ENCODE results near the gene ZNF664. TPM values are rescaled to one million over a fixed set of nuclear protein-coding genes. Genes with fewer than 3 reads are reported as not detected.

The ZNF664 gene
- total and polyA plus RNA-seq, 4 donors, result 31.7 to 118 (median 69.5) TPM

DNA sequence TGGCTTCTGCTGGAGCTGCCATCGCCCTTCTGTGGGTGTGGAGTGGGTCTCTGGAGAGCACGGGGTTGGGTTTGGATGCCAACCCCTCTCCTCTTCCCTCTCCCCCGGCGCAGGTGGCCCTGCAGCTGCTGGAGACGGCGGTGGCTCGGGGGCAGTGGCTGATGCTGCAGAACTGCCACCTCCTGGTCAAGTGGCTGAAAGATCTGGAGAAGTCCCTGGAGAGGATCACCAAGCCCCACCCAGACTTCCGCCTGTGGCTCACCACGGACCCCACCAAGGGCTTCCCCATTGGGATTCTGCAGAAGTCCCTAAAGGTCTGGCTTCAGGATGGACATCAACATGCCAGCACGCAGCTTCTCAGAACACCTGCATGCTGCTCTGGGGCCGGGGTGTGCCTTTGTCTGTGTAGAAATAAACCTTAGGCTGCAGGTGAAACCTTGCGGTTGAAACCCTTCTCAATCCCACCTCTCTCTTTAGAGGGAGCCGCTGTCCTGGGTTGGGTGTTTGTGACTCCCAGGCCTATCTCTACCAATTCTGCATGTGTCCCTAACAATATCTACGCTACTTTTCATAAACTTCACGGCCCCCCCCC, 44.6 kb upstream of the ZNF664 start:
- DNase-seq, result no peak
- no peak for ATAC-seq (ENCODE audit: insufficient read depth, low FRiP score)
- no peaks in the 10 kb centered on the region for H3K36me3 ChIP-seq (ENCODE audit: control insufficient read depth in 4 of 4, insufficient read depth in 4 of 4, low read length in 4 of 4)
- 82% methylated on average over 15 of the region's 15 CpGs for WGBS, 2 donors
- no peaks in the 10 kb centered on the region for H3K27me3 ChIP-seq (ENCODE audit: control insufficient read depth in 3 of 3, insufficient read depth in 3 of 3, low read length in 2 of 3)
- no peaks in the 10 kb centered on the region for H3K9me3 ChIP-seq (ENCODE audit: control insufficient read depth in 4 of 4, insufficient read depth in 3 of 4, low read length in 3 of 4)
- H3K9ac ChIP-seq (ENCODE audit: insufficient read depth in 1 of 2, low read length in 2 of 2), result no peak overlapping the region
- H3K4me1 ChIP-seq (ENCODE audit: control insufficient read depth in 5 of 5, insufficient read depth in 5 of 5, low read length in 5 of 5), result peaks cover 0 to 4% (median 0%) of the 10 kb centered on the region in 5 donors
- H3K4me3 ChIP-seq, result no peak overlapping the region
- H3K27ac ChIP-seq (ENCODE audit: low read depth in 1 of 2, low read length in 1 of 2), result no peak overlapping the region
- no peak for TF ChIP-seq CTCF (IDR thresholded peaks at IDR 0.05; ENCODE audit: control extremely low read depth, extremely low read depth)

- TF ChIP-seq CTCF (IDR thresholded peaks at IDR 0.05; ENCODE audit: control extremely low read depth, extremely low read depth), result no peak
- no peak for ATAC-seq (ENCODE audit: insufficient read depth, low FRiP score)
Observed at GRCh38 chr12:123928897-123929296, 44.1 kb upstream of the ZNF664 start.

GRCh38 chr12:123929946-123930583, 43.0 kb upstream of the ZNF664 start:
- DNase-seq, result no peak
- WGBS, 2 donors, result 89 to 94% methylated on average over 9 of the region's 9 CpGs
- Histone ChIP-seq H3K27me3 (ENCODE audit: control insufficient read depth in 3 of 3, insufficient read depth in 3 of 3, low read length in 2 of 3) (no peaks in the 10 kb centered on the region), H3K27ac (ENCODE audit: low read depth in 1 of 2, low read length in 1 of 2) (no peak overlapping the region), H3K4me3 (no peak overlapping the region), H3K36me3 (ENCODE audit: control insufficient read depth in 4 of 4, insufficient read depth in 4 of 4, low read length in 4 of 4) (peaks cover 0 to 4% (median 0%) of the 10 kb centered on the region in 4 donors), H3K9ac (ENCODE audit: insufficient read depth in 1 of 2, low read length in 2 of 2) (no peak overlapping the region), H3K9me3 (ENCODE audit: control insufficient read depth in 4 of 4, insufficient read depth in 3 of 4, low read length in 3 of 4) (no peaks in the 10 kb centered on the region), H3K4me1 (ENCODE audit: control insufficient read depth in 5 of 5, insufficient read depth in 5 of 5, low read length in 5 of 5) (no peaks in the 10 kb centered on the region)
- ATAC-seq (ENCODE audit: insufficient read depth, low FRiP score), result no peak
- no peak for TF ChIP-seq CTCF (IDR thresholded peaks at IDR 0.05; ENCODE audit: control extremely low read depth, extremely low read depth)

More at GRCh38 chr12:123928897-123929296, 44.1 kb upstream of the ZNF664 start:
- no peak overlapping the region for H3K27ac ChIP-seq (ENCODE audit: low read depth in 1 of 2, low read length in 1 of 2)
- no peak overlapping the region for H3K4me3 ChIP-seq
- DNase-seq, result no peak
- no peaks in the 10 kb centered on the region for H3K9me3 ChIP-seq (ENCODE audit: control insufficient read depth in 4 of 4, insufficient read depth in 3 of 4, low read length in 3 of 4)
- H3K4me1 ChIP-seq (ENCODE audit: control insufficient read depth in 5 of 5, insufficient read depth in 5 of 5, low read length in 5 of 5), result peaks cover 0 to 2% (median 0%) of the 10 kb centered on the region in 5 donors
- H3K36me3 ChIP-seq (ENCODE audit: control insufficient read depth in 4 of 4, insufficient read depth in 4 of 4, low read length in 4 of 4), result no peaks in the 10 kb centered on the region
- H3K9ac ChIP-seq (ENCODE audit: insufficient read depth in 1 of 2, low read length in 2 of 2), result no peak overlapping the region
- no peaks in the 10 kb centered on the region for H3K27me3 ChIP-seq (ENCODE audit: control insufficient read depth in 3 of 3, insufficient read depth in 3 of 3, low read length in 2 of 3)
- 83 to 90% methylated on average over 7 of the region's 7 CpGs for WGBS, 2 donors
